H1 (cell line): ENCODE results near the gene CTNNA3. TPM values are rescaled to one million over a fixed set of nuclear protein-coding genes. Genes with fewer than 3 reads are reported as not detected.

Source experiments
- CEBPB ChIP-seq: IDR thresholded peaks from 2 replicates; pipeline ENCODE4 v1.6.1; 2012; ENCODE audit warnings: low read depth, low read length
- CHD7 ChIP-seq: fragments of 300-600 bp; sonication (generic); IDR thresholded peaks from 2 replicates; pipeline ENCODE4 v1.7.1; 2012; ENCODE audit warnings: low read length, moderate library complexity, mild to moderate bottlenecking, inconsistent platforms; ENCODE audit not compliant: insufficient replicate concordance
- EGR1 ChIP-seq: IDR thresholded peaks from 2 replicates; pipeline ENCODE4 v1.6.1; 2011; ENCODE audit warnings: low read depth, low read length, borderline replicate concordance
- EZH2 ChIP-seq: fragments of 200-600 bp; sonication (generic); IDR thresholded peaks from 2 replicates; pipeline ENCODE4 v1.7.1; 2012; ENCODE audit warnings: low read depth, mild to moderate bottlenecking, moderate library complexity, low read length, inconsistent platforms; ENCODE audit not compliant: severe bottlenecking
- KDM1A ChIP-seq: fragments of 200-600, 300-600 bp; sonication (generic); IDR thresholded peaks from 2 replicates; pipeline ENCODE4 v1.7.1; 2016; ENCODE audit warnings: mild to moderate bottlenecking, low read length, borderline replicate concordance
- SAP30 ChIP-seq: fragments of 300-600 bp; sonication (generic); IDR thresholded peaks from 2 replicates; pipeline ENCODE4 v1.7.1; 2012; ENCODE audit warnings: low read length, moderate library complexity, mild to moderate bottlenecking, inconsistent platforms; ENCODE audit not compliant: insufficient read depth, insufficient replicate concordance
- polyA plus RNA-seq, 7 experiments: library from polyadenylated mRNA; depleted of rRNA in 3 of 7; stranded (reverse) in 5 of 7; unstranded in 2 of 7; fragments of >200 nt in 5 of 7; fragments of 200-250 nt in 2 of 7; gene quantifications; 1 replicate in 5 of 7; 2 replicates in 1 of 7; 4 replicates in 1 of 7; pipeline versions ENCODE4 v1.2.1 to v1.2.3, GENCODE V29; 2011 to 2013; ENCODE audit warnings: missing spikeins in 2 of 7, mixed read lengths in 2 of 7
- total RNA-seq: library from RNA; stranded (reverse); fragmentation: NEBNext Ultra II Directional; extraction: Animal tissue kit (Norgen Biotek cat#: 25700); gene quantifications from 2 replicates; pipeline ENCODE4 v1.2.1, GENCODE V29; 2021

Gene CTNNA3
- total and polyA plus RNA-seq, 2 of the 8 experiments (the other 6 are each of a cell fraction or from before 2014, with no cell fraction given) = 1.3 to 1.5 TPM

DNA sequence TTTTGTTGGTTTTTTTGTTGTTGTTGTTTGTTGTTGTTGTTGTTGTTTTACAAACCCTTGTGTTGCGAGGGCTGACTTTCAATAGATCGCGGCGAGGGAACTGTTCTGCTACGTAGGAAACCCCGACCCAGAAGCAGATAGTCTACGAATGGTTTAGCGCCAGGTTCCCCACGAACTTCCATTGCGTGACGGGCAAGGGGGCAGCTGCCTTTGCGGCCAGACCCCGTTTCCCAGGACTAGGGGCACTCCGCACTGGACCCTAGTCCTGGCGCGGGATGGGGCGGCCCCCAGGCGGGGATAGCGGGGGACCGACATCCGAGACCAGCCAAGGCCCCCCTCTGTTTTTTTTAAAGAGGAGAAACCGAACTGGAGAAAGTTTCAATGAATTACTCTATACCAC lies 650.6 kb downstream of the CTNNA3 start (continued):
- TF ChIP-seq CHD7 (no peak), SAP30 (no peak), CEBPB (no peak), EGR1 (no peak), KDM1A (no peak), EZH2 (no peak)
